Erythroblast (primary cell): Measurements from ENCODE around the gene WDFY2.

Experiments used
- GATA1 ChIP-seq: IDR thresholded peaks from 2 replicates; pipeline ENCODE4 v1.6.1; 2011; ENCODE audit warnings: low read depth, mild to moderate bottlenecking, control low read depth, low read length, moderate library complexity
- POLR2A ChIP-seq: IDR thresholded peaks from 2 replicates; pipeline ENCODE4 v1.6.1; 2011; ENCODE audit warnings: mild to moderate bottlenecking, low read length

DNA sequence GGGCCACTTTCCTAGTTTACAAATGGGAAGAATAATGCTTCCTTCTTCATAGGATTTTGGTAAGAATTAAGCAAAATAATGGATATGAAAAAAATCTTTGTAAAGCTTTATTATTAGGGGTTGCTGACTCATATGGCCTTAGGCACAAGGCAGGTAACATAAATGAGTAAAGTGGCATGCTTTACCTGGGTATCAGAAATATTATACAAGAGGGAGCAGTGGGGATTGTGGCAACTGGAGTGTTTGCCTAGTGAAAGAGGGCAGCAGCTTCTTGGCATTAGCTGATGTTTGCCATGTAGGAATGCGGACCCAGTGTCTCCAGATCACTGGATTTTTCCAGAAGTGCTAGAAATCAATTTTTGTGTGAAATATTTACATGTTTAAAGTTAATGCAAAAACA lies 19.5 kb downstream of the WDFY2 start:
- TF ChIP-seq POLR2A (no peak), GATA1 (no peak)
